GM19455 (cell line): ENCODE results near the gene SPG11.
"Not testable (repeated sequence)": the region's sequence is repeated elsewhere in the genome, so short reads cannot be mapped to it uniquely, and the experiment has no call there.

ENCODE experiments used
- ATAC-seq: cut with Tn5 transposase; IDR thresholded peaks from one replicate; pipeline ENCODE4 v1.9.1; 2021; ENCODE audit not compliant: unreplicated experiment

SPG11 gene

GRCh38 chr15:44663410-44664308 is at the start of gene SPG11:
SPG11 (minus strand) TSS chr15:44663662; CDS start chr15:44663647, 15 bp downstream.
- peak; percentile 73 for ATAC-seq

GRCh38 chr15:44712346-44713005 is 49.0 kb upstream of the SPG11 start:
- no peak for ATAC-seq

GRCh38 chr15:44711743-44712345 is 48.4 kb upstream of the SPG11 start:
- peak; percentile 16 for ATAC-seq

- peak; percentile 80 for ATAC-seq
Observed at GRCh38 chr15:44711096-44711742, 47.8 kb upstream of the SPG11 start, which contains the start of the genes B2M and PATL2. B2M (plus strand) TSS chr15:44711517; CDS start chr15:44711547, 30 bp downstream. PATL2 (minus strand) TSS chr15:44711323; CDS start chr15:44676490, 34,833 bp downstream.

GRCh38 chr15:44710236-44711095 is 47.0 kb upstream of the SPG11 start:
- ATAC-seq = no peak

GRCh38 chr15:44706946-44707636 is 43.6 kb upstream of the SPG11 start:
- ATAC-seq = no peak

- no peak for ATAC-seq
Observed at GRCh38 chr15:44706401-44706800, 42.9 kb upstream of the SPG11 start.

GRCh38 chr15:44705986-44706385 is 42.5 kb upstream of the SPG11 start:
- no peak for ATAC-seq

GRCh38 chr15:44700676-44701075 is 37.2 kb upstream of the SPG11 start:
- ATAC-seq = not testable (repeated sequence)

- no peak for ATAC-seq
Observed at GRCh38 chr15:44698641-44699040, 35.2 kb upstream of the SPG11 start.

GRCh38 chr15:44697014-44697413 is 33.6 kb upstream of the SPG11 start:
- no peak for ATAC-seq

GRCh38 chr15:44695294-44695693 is 31.8 kb upstream of the SPG11 start:
- no peak for ATAC-seq

GRCh38 chr15:44694416-44694815 is 31.0 kb upstream of the SPG11 start:
- no peak for ATAC-seq

GRCh38 chr15:44692659-44693058 is 29.2 kb upstream of the SPG11 start:
- ATAC-seq = no peak

- not testable (repeated sequence) for ATAC-seq
Observed at GRCh38 chr15:44690245-44690644, 26.8 kb upstream of the SPG11 start.

GRCh38 chr15:44689318-44689717 is 25.9 kb upstream of the SPG11 start:
- not testable (repeated sequence) for ATAC-seq

GRCh38 chr15:44682809-44683682 is 19.6 kb upstream of the SPG11 start:
- not testable (repeated sequence) for ATAC-seq

- ATAC-seq = no peak
Observed at GRCh38 chr15:44682211-44682610, 18.7 kb upstream of the SPG11 start.
